GM19372 (cell line): ENCODE results near the gene GNG8.
A peak's percentile ranks its signal among the peaks of the same experiment; 100 is the strongest.

ENCODE experiments used
- ATAC-seq: cut with Tn5 transposase; IDR thresholded peaks from one replicate; pipeline ENCODE4 v1.9.1; 2021; ENCODE audit warnings: mild to moderate bottlenecking, low read depth, moderate library complexity; ENCODE audit not compliant: unreplicated experiment

The GNG8 gene

GRCh38 chr19:46605356-46605821 is 30.6 kb downstream of the GNG8 start:
- ATAC-seq, result no peak

GRCh38 chr19:46604781-46605355 is 31.1 kb downstream of the GNG8 start:
- ATAC-seq, result no peak

GRCh38 chr19:46603752-46604231 is 32.2 kb downstream of the GNG8 start:
- ATAC-seq, result no peak

- no peak for ATAC-seq
Observed at GRCh38 chr19:46603195-46603637, 32.8 kb downstream of the GNG8 start.

GRCh38 chr19:46602392-46603194 is 33.4 kb downstream of the GNG8 start:
- no peak for ATAC-seq

GRCh38 chr19:46601318-46602224 is 34.4 kb downstream of the GNG8 start, which contains the start of gene CALM3:
Gene CALM3, plus strand, starts transcription at chr19:46601330. Its CDS starts 105 bp downstream, at chr19:46601435.
- no peak for ATAC-seq

- peak; percentile 84 for ATAC-seq
Observed at GRCh38 chr19:46600384-46601317, 35.4 kb downstream of the GNG8 start.

- ATAC-seq, result no peak
Observed at GRCh38 chr19:46599716-46600373, 36.2 kb downstream of the GNG8 start.

- no peak for ATAC-seq
Observed at GRCh38 chr19:46598372-46598917, 37.6 kb downstream of the GNG8 start.

GRCh38 chr19:46596008-46596407 is 40.0 kb downstream of the GNG8 start:
- ATAC-seq, result no peak

GRCh38 chr19:46591870-46592269 is 44.1 kb downstream of the GNG8 start:
- ATAC-seq, result no peak

GRCh38 chr19:46591254-46591653 is 44.7 kb downstream of the GNG8 start:
- ATAC-seq, result no peak

- no peak for ATAC-seq
Observed at GRCh38 chr19:46587861-46588260, 48.1 kb downstream of the GNG8 start.

GRCh38 chr19:46586294-46586693 is 49.7 kb downstream of the GNG8 start:
- no peak for ATAC-seq

GRCh38 chr19:46585539-46585938 is 50.5 kb downstream of the GNG8 start:
- ATAC-seq, result no peak
